GM21619 (cell line): Measurements from ENCODE around the gene HCK.

ENCODE experiments used
- ATAC-seq: cut with Tn5 transposase; IDR thresholded peaks from one replicate; pipeline ENCODE4 v1.9.1; 2021; ENCODE audit not compliant: unreplicated experiment

HCK gene

DNA sequence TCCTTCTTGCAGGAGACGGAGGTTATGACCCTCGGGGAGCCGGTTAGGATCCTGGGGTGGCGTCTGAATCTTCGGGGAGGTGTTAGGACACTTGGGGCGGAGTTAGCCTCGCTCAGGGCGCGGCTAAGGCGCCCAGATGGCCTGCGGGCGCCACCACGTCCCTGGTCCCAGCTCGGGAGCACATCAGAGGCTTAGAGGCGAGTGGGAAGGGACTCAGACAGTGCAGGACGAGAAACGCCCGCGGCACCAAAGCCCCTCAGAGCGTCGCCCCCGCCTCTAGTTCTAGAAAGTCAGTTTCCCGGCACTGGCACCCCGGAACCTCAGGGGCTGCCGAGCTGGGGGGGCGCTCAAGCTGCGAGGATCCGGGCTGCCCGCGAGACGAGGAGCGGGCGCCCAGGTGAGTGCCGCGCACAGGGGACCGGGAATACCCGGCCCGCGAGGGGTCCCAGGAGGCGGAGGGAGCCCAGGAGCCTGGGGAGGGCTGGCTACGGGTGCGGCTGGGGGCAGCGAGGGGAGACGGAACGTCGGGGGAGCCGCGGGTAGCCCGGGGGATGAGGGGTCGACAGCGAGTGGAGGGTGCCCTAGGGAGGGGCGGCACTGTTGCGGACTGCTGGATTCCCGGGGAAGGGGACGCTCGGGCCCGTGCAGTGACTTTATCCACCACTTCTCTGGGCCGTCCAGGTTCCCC lies at the start of gene HCK:
Gene HCK, plus strand, starts transcription at position 153 of the 688 bp plus-strand sequence.
- no peak for ATAC-seq

DNA sequence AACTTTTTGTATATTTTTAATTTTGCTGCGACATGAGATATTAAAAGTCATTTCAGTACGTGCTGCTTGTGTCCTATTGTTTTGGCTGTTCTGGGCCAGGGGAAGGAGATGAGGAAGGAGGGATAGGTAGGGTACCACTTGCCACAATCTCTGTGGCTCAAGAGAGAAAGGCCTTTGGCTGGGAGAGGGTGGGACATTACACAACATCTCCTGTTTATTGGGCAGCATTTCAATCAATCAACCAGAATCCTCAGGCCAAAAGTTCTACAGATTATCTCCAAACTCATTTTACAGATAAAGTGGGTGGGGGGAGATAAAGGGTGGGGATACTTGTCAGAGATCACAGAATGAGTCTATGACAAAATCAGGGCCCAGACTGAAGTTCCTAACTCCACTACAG lies 48.7 kb upstream of the HCK start:
- no peak for ATAC-seq

DNA sequence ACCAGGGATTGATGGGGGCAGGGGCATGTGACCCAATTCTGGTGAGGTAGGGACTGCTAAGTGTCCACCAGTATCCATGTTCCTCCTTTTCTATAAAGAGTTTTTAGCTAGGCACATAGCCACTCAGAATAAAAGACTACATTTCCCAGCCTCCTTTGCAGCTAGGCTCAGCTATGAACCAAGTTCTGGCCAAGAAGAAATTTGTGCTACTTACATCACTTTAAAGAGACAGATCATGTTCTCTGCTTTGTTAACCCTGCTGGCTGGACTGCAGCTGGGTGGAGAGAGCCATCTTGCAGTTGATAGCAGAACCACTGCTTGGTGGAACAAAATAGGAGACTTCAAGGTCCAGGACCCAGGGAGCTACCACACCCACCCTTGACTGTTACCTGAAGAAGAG lies 47.1 kb upstream of the HCK start:
- no peak for ATAC-seq

DNA sequence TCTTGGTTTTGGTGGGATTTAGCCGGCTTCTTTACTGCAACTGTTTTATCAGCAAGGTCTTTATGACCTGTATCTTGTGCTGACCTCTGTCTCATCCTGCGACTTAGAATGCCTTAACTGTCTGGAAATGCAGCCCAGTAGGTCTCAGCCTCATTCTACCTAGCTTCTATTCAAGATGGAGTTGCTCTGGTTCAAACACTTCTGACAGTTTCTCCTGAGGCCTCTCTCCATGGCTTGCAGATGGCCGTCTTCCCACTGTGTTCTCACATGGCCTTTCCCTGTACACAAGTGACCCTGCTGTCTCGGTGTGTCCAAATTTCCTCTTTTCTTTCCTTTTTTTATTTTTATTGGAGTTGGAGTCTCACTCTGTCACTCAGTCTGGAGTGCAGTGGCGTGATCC lies 46.0 kb upstream of the HCK start:
- ATAC-seq, result no peak

- ATAC-seq, result no peak
These were observed 44.9 kb upstream of the HCK start for GRCh38 chr20:32006841-32007786.

DNA sequence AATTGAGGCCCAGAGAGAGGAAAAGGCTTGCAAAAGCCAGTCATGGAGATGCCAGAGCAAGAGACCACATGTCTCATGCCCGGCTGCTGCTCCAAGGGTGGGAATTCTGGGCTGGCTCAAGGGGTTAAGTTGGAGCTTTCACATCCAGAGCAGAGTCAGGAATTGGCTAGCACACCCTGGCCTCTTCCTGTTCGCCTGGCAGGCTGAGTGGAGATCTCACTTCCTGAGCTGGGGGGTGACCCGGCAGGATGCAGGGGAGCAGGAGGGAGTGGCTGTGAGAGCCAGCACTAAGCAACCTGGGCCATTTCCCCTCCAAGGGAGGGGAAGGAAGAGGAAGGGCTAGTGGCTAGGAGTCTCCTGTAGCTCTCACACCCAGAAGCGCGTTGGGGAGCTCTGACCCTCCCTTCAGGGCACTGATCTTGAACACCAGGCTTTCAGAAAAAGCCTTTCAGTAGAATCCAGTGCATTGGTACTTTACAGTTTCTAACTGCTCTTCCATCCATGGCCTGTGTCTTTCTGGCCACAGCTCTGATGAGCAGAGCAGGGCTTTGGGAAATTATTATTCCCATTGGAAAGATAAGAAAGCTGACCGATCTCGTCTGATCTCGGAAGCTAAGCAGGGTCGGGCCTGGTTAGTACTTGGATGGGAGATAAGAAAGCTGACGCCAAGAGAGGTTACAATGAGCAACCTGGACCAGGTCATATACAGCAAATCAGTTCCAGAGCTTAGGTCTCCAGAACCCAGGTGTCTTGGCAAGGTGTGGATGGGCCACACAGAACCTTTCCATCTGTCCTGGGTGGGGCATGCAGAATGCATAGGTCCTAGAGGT lies 44.0 kb upstream of the HCK start:
- no peak for ATAC-seq

DNA sequence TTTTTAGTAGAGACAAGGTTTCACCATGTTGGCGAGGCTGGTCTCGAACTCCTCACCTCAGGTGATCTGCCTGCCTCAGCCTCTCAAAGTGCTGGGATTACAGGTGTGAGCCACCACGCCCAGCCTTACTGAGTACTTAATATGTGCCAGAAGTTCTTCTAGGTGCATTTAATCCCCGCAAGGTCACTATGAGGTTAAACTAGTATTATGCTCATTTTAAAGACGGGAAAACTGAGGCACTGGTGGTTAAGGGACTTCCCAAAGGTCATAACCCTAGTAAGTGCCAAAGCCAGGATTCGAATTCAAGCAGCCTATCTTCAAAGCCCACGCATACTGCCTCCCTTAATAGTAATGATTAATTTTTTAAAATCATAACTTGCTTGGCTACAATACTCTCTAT lies 42.5 kb upstream of the HCK start:
- no peak for ATAC-seq

GRCh38 chr20:32010101-32010500 lies 41.9 kb upstream of the HCK start, which contains the start of gene CCM2L:
TSS of gene CCM2L (plus strand) at chr20:32010438. CDS start at chr20:32010455, 17 bp downstream.
- no peak for ATAC-seq

GRCh38 chr20:32010666-32011065 lies 41.4 kb upstream of the HCK start:
- ATAC-seq, result no peak

GRCh38 chr20:32012159-32012688 lies 39.8 kb upstream of the HCK start:
- no peak for ATAC-seq

GRCh38 chr20:32013326-32013725 lies 38.7 kb upstream of the HCK start:
- no peak for ATAC-seq

DNA sequence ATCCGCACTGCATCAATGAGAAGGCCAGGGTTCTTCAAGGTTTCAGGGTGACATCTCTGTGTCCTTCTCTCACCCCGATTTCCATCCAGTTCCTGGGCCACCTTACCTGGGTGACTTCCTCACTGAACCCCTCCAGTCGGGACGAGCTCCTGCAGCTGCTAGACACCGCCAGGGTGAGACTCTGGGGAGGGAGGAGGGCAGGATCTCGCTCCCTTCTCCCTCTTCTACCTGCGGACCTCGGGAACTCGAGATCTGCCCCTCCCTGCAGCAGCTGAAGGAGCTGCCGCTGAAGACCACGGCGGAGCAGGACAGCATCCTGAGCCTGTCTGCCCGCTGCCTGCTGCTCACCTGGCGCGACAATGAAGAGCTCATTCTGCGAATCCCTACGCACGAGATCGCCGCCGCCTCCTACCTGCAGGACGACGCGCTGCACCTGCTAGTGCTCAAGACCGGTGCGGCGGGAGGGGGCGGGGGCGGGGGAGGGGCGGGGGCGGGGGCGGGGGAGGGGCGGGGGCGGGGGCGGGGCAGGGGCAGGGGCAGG lies 34.3 kb upstream of the HCK start:
- no peak for ATAC-seq

- no peak for ATAC-seq
These were observed 33.5 kb upstream of the HCK start for GRCh38 chr20:32018269-32019155.

DNA sequence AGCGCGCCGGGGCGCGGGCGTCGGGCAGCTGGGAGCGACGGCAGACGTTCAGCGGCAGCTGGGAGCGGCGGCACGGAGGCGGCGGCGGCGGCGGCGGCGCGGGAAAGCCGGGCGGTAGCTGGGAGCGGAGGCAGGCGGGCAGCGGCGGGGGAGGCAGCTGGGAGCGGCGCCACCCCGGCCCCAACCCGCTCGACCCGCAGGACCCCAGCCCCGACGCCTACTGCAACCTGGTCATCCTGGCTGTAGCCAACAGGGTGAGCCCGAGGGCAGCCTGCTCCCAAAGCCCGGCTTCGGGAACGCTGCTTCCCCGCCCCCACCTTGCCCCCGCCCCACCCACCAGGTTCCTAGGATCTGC lies 32.9 kb upstream of the HCK start:
- ATAC-seq, result no peak

DNA sequence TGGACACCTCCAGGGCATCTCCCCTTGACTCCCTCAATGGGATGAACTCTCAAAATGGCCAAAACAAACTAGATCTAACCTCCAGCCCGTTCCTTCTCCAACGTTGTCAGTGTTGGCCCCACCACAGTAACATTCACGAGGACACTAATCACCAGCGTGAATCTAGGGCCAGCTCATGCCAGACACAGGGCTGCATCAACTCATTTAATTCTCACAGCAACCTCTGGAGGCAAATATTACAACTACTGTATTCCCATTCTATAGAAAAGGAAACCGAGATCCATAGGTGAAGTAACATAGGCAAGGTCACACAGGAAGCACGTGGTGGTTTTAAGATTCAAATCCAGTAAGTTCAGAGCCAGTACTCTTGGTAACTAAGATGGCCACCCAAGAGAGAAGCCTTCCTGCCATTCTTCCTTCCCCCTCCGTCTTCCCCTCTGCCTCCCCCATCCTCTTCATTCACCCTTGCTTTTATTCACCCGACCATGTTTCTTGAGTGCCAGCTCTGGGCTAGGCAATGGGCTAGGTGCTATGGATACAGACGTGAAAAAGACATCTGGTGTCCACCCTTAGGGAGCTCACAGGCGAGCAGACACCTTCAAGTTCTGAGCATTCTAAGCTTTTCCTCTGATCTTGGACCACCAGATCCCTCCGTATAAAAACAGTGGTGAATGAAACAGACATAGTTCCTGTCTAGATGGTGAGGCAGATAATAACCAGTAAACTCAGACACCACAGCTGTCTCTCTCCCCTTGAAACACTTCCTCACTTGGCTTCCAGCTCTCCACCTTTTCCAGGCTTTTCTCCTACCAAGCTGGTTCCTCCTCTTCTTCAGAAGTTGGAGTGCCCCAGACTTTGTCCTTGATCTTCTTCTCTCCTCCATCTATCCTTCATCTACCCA lies 32.2 kb upstream of the HCK start:
- no peak for ATAC-seq

DNA sequence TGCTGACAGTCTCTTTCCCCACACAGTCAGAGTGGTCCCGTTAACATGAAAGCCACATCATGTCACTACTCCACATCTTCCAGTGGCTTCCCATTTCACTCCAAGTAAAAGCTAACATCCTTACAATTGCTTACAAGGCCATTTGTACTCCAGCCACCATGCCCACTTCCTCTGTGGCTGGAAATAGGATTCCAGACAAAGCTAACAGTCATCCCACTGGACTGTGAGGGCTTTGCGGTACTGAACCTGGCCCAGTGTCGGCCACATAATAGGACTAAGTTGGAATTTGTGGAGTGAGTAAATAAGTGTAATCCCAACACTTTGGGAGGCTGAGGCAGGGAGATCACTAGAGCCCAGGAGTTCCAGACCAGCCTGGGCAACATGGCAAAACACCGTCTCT lies 31.0 kb upstream of the HCK start:
- ATAC-seq, result no peak

- ATAC-seq, result no peak
These were observed 27.3 kb upstream of the HCK start for GRCh38 chr20:32024683-32025295.

DNA sequence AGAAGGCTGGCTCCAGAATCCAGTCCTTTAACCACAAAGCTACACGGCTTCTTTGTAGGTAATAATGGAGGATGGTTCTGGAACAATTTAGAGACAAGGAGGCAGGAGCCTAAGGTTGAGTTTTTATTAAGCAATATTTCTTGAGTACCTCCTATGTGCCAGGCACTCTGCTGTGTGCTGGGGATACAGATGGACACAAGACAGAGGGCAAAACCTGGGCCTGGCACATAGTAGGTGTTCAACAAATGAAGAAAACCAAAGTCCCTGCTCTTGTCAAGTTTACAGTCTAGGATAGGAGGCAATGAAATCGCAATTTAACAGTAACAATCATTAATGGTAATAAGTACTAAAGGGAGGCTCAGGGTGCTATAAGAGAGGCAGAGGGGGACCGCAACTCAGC lies 24.4 kb upstream of the HCK start:
- no peak for ATAC-seq
